ENCODE measurements around the gene RRAS2.

Gene RRAS2

DNA sequence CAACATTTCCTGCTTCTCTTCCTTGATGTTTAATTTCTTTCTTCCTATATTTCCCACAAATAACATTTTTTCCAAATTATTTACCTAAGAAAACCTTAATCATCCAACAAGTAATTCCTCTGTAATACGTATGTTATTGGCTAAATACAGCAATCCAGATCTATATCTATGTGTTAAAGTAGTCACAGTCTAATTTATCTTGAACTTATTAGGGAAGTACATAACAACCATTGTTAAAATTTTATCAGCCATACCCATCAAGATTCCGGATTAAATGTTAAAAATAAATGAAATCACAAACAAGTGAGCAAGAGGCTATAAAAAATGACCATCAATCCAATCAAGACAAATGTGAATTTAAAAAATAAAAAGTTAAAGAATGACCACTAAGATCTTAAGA is 36.5 kb downstream of the RRAS2 start:
- DNase-seq (ENCODE audit: low read depth), result no peak
- TF ChIP-seq, protein P1, sequence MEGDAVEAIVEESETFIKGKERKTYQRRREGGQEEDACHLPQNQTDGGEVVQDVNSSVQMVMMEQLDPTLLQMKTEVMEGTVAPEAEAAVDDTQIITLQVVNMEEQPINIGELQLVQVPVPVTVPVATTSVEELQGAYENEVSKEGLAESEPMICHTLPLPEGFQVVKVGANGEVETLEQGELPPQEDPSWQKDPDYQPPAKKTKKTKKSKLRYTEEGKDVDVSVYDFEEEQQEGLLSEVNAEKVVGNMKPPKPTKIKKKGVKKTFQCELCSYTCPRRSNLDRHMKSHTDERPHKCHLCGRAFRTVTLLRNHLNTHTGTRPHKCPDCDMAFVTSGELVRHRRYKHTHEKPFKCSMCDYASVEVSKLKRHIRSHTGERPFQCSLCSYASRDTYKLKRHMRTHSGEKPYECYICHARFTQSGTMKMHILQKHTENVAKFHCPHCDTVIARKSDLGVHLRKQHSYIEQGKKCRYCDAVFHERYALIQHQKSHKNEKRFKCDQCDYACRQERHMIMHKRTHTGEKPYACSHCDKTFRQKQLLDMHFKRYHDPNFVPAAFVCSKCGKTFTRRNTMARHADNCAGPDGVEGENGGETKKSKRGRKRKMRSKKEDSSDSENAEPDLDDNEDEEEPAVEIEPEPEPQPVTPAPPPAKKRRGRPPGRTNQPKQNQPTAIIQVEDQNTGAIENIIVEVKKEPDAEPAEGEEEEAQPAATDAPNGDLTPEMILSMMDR (IDR thresholded peaks at IDR 0.05; ENCODE audit: control insufficient read depth, insufficient read depth, low read depth, low read length, missing control alignments), result no peak
- H3K4me3 ChIP-seq (ENCODE audit: control insufficient read depth, low read depth, low read length), result no peak overlapping the region

DNA sequence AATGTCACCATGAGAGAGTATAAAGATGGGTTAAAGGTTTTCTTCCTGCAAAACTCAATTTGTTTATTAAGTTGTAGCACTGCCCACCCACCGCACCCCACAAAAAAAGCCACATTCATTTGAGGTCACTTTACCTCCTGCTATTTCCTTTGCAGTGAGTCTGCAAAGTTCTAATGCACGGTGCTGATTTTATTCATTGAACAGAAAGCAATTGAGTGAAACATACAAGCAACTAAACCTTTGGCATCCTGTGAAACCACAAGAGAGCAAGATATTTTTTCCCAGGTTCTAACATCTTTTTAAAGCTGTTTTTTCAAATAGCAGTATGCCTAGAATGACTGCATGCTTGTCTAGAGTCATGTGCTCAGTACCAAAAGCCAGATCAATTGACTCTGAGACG is 39.0 kb downstream of the RRAS2 start:
- no peak overlapping the region for H3K4me3 ChIP-seq (ENCODE audit: control insufficient read depth, low read depth, low read length)
- no peak for DNase-seq (ENCODE audit: low read depth)
- TF ChIP-seq, protein P1 (IDR thresholded peaks at IDR 0.05; ENCODE audit: control insufficient read depth, insufficient read depth, low read depth, low read length, missing control alignments), result no peak

DNA sequence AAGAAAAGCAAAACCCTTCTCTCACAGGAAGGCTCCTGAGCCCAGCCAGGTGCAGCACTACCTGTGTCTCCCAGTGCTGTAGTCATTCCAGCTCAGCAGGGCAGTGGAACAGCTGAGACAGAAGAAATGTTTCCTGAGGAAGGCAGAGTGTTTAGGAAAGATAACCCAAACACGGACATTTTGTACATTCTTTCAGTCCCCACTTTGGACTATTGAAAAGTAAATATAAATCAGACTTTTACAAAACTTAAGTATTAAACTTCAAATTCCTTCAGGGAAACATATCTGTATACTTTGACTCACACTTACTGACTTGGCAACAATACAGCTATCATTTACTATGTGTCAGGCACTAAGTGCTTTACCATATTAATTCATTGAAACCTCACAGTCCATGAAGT is 40.4 kb downstream of the RRAS2 start:
- DNase-seq (ENCODE audit: low read depth), result no peak
- no peak overlapping the region for H3K4me3 ChIP-seq (ENCODE audit: control insufficient read depth, low read depth, low read length)
- TF ChIP-seq, protein P1 (IDR thresholded peaks at IDR 0.05; ENCODE audit: control insufficient read depth, insufficient read depth, low read depth, low read length, missing control alignments), result no peak

DNA sequence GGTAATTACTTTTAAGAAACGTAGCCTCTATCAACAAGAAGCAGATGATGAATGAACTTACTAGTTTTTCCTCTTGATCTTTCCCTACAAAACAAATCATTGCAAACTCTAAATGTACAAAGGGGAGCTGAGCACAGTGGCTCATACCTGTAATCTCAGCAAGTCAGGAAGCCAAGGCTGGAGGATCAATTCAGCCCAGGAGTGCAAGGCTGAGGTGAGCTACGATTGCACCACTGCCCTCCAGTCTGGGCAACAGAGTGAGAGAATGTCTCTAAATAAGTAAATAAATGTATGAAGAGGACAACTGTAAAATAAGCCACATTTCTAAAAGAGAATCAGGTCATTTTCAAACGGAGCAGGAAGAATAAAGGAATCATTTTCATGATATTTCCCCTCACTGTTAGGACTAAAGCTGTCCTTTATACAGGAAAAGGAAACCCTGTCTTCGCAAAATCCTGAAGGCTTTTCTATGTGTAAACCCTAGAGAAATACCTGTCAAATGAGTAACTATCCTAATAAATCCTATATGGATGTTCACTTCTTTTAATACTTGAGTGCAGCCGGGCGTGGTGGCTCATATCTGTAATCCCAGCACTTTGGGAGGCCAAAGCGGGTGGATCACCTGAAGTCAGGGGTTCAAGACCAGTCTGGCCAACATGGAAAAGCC is 41.2 kb downstream of the RRAS2 start:
- DNase-seq (ENCODE audit: low read depth), result no peak
- TF ChIP-seq, protein P1 (IDR thresholded peaks at IDR 0.05; ENCODE audit: control insufficient read depth, insufficient read depth, low read depth, low read length, missing control alignments), result no peak
- H3K4me3 ChIP-seq (ENCODE audit: control insufficient read depth, low read depth, low read length), result no peak overlapping the region

DNA sequence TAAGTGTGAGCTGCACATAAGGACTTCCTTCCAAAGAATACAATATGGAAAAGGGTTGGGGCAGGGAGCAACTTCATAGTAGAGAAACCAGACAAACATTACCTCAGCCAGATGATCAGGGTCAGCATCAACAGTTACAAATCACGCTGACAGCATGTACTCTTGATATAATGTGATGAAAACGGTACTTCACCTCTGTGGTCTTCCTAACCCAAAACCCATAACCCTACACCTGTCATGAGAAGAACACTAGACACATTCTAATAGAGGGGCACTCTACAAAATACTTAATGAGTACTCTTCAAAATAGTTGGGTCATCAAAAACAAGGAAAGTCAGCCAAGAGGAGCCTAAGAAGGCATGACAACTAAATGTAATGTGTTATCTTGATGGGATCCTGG is 43.9 kb downstream of the RRAS2 start:
- TF ChIP-seq, protein P1 (IDR thresholded peaks at IDR 0.05; ENCODE audit: control insufficient read depth, insufficient read depth, low read depth, low read length, missing control alignments), result no peak
- no peak overlapping the region for H3K4me3 ChIP-seq (ENCODE audit: control insufficient read depth, low read depth, low read length)
- no peak for DNase-seq (ENCODE audit: low read depth)

DNA sequence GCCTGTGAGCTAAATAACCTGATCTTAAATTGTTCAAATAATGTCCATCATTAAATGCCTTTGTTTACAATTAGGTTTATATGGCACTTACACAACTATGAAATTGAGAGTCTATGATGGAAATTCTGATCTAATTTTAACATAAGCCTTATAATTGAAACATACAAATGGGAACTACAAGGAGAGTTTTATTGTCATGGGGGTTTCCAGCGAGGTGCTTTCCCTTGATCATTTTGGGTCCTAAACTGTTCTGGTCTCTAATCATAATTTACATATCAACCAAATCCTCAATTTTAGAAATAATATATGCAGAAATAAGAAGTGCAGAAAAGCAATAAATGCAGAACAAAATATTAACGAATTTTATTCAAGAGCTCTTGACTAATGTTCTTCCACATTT is 44.9 kb downstream of the RRAS2 start:
- DNase-seq (ENCODE audit: low read depth), result no peak
- TF ChIP-seq, protein P1 (IDR thresholded peaks at IDR 0.05; ENCODE audit: control insufficient read depth, insufficient read depth, low read depth, low read length, missing control alignments), result no peak
- no peak overlapping the region for H3K4me3 ChIP-seq (ENCODE audit: control insufficient read depth, low read depth, low read length)

Data from AG09309 (cell line).